H1 (cell line): ENCODE measurements around the gene ATAT1. TPM values are rescaled to one million over a fixed set of nuclear protein-coding genes. Genes with fewer than 3 reads are reported as not detected.

Experiments used
- CTCF ChIA-PET: fragments of 300-600 bp; sonication (Branson Sonifier 250); formaldehyde crosslinking; loops from one replicate; lab custom pipeline; 2021; ENCODE audit not compliant: partially characterized antibody; lab: Charles Lee
- POLR2A ChIA-PET: fragments of 300-600 bp; sonication (Branson Sonifier 250); formaldehyde crosslinking; loops from one replicate; lab custom pipeline; 2021; ENCODE audit warnings: inconsistent platforms; ENCODE audit not compliant: partially characterized antibody; lab: Charles Lee
- DNase-seq, 2 experiments: peaks; one replicate each; pipeline versions ENCODE4 v3.0.0 to v3.0.0-alpha.2; 2010 to 2022; ENCODE audit warnings: low spot score in 2 of 2, low read depth in 1 of 2, mixed read lengths in 1 of 2
- FAIRE-seq: peaks from 2 replicates; lab custom pipeline; 2011; peaks lifted over from hg19 to GRCh38; lab: Jason Lieb, UNC
- H2AFZ ChIP-seq: 2 replicates; pipeline ENCODE4 v1.8.1; 2012; ENCODE audit warnings: low read length, inconsistent platforms
- H2AK5ac ChIP-seq: 2 replicates; pipeline ENCODE4 v1.6.1; 2013; ENCODE audit warnings: low read depth, low read length
- H2BK120ac ChIP-seq: replicated peaks from 2 replicates; pipeline ENCODE3; 2013; ENCODE audit warnings: low read depth, low read length, inconsistent platforms
- H2BK12ac ChIP-seq: 2 replicates; pipeline ENCODE4 v1.6.1; 2013; ENCODE audit warnings: low read depth, low read length
- H2BK15ac ChIP-seq: 2 replicates; pipeline ENCODE4 v1.6.1; 2013; ENCODE audit warnings: low read length
- H2BK20ac ChIP-seq: 2 replicates; pipeline ENCODE4 v1.6.1; 2013; ENCODE audit warnings: low read length
- H2BK5ac ChIP-seq: 2 replicates; pipeline ENCODE4 v1.6.1; 2013; ENCODE audit warnings: low read depth, low read length
- H3K14ac ChIP-seq: 2 replicates; pipeline ENCODE4 v1.6.1; 2013; ENCODE audit warnings: inconsistent platforms; ENCODE audit not compliant: insufficient read length
- H3K18ac ChIP-seq: 2 replicates; pipeline ENCODE4 v1.6.1; 2013; ENCODE audit warnings: low read length; ENCODE audit errors: extremely low read depth
- H3K23ac ChIP-seq: 2 replicates; pipeline ENCODE4 v1.6.1; 2013; ENCODE audit warnings: inconsistent platforms; ENCODE audit not compliant: insufficient read length
- H3K23me2 ChIP-seq: 2 replicates; pipeline ENCODE4 v1.6.1; 2013; ENCODE audit warnings: low read depth, low read length
- H3K27ac ChIP-seq: 2 replicates; pipeline ENCODE4 v1.6.1; 2011; ENCODE audit warnings: low read depth, low read length, inconsistent platforms
- H3K27me3 ChIP-seq, 4 experiments: replicated peaks in 1 of 4; 1 replicate in 1 of 4; 2 replicates in 3 of 4; pipeline versions ENCODE4 v1.6.1 to v1.8.1; 2011 to 2013; ENCODE audit warnings: low read length in 3 of 4, mild to moderate bottlenecking in 3 of 4, inconsistent platforms in 2 of 4, mixed read lengths in 2 of 4, moderate library complexity in 1 of 4; ENCODE audit not compliant: control insufficient read depth in 3 of 4, insufficient read depth in 3 of 4; ENCODE audit errors: extremely low read depth in 1 of 4
- H3K36me3 ChIP-seq, 4 experiments: 2 replicates each; pipeline versions ENCODE4 v1.6.1 to v1.8.1; 2011 to 2013; ENCODE audit warnings: mild to moderate bottlenecking in 4 of 4, low read length in 3 of 4, moderate library complexity in 2 of 4, control low read depth in 1 of 4, inconsistent platforms in 1 of 4; ENCODE audit not compliant: insufficient read depth in 4 of 4, control insufficient read depth in 2 of 4
- H3K4ac ChIP-seq: replicated peaks from 2 replicates; pipeline ENCODE3; 2013; ENCODE audit warnings: low read length, low read depth, mixed read lengths, inconsistent platforms; ENCODE audit not compliant: insufficient read length
- H3K4me1 ChIP-seq, 4 experiments: replicated peaks in 1 of 4; 1 replicate in 1 of 4; 2 replicates in 3 of 4; pipeline versions ENCODE4 v1.6.1 to v1.8.1; 2011 to 2013; ENCODE audit warnings: low read length in 3 of 4, inconsistent platforms in 2 of 4, mixed read lengths in 1 of 4; ENCODE audit not compliant: insufficient read depth in 4 of 4, control insufficient read depth in 3 of 4
- H3K4me2 ChIP-seq, 2 experiments: 2 replicates each; pipeline versions ENCODE4 v1.6.1 to v1.8.1; 2011 to 2013; ENCODE audit warnings: low read depth in 2 of 2, low read length in 2 of 2, control low read depth in 1 of 2, inconsistent platforms in 1 of 2, mild to moderate bottlenecking in 1 of 2; ENCODE audit not compliant: insufficient read depth in 1 of 2
- H3K4me3 ChIP-seq, 4 experiments: fragments of 200-600, 300-600 bp in 1 of 4; sonication (generic), shearing (Covaris generic), sonication (Bioruptor Twin) in 1 of 4; 2 replicates each; pipeline versions ENCODE4 v1.5.1 to v1.8.1; 2011 to 2016; ENCODE audit warnings: low read length in 4 of 4, low read depth in 3 of 4, control low read depth in 2 of 4, inconsistent platforms in 2 of 4, mild to moderate bottlenecking in 2 of 4, mixed read lengths in 1 of 4, moderate library complexity in 1 of 4; ENCODE audit not compliant: insufficient read depth in 2 of 4; ENCODE audit errors: extremely low read depth in 1 of 4
- H3K56ac ChIP-seq: replicated peaks from 2 replicates; pipeline ENCODE3; 2013; ENCODE audit warnings: low read depth, mild to moderate bottlenecking, mixed read lengths, low read length, inconsistent platforms; ENCODE audit not compliant: insufficient read length
- H3K79me1 ChIP-seq: 2 replicates; pipeline ENCODE4 v1.6.1; 2013; ENCODE audit warnings: low read depth, low read length, control low read depth
- H3K79me2 ChIP-seq, 2 experiments: 2 replicates each; pipeline versions ENCODE4 v1.6.1 to v1.8.1; 2012 to 2013; ENCODE audit warnings: low read length in 2 of 2, mild to moderate bottlenecking in 2 of 2, inconsistent platforms in 1 of 2; ENCODE audit not compliant: insufficient read depth in 2 of 2, control insufficient read depth in 1 of 2
- H3K9ac ChIP-seq, 4 experiments: replicated peaks in 1 of 4; 1 replicate in 1 of 4; 2 replicates in 3 of 4; pipeline versions ENCODE4 v1.6.1 to v1.8.1; 2011 to 2013; ENCODE audit warnings: low read depth in 3 of 4, low read length in 3 of 4, control low read depth in 2 of 4, mild to moderate bottlenecking in 2 of 4, moderate library complexity in 2 of 4, inconsistent platforms in 1 of 4; ENCODE audit errors: extremely low read depth in 1 of 4
- H3K9me3 ChIP-seq, 2 experiments: 2 replicates each; pipeline versions ENCODE4 v1.6.1 to v1.8.1; 2012 to 2013; ENCODE audit warnings: mild to moderate bottlenecking in 2 of 2, moderate library complexity in 2 of 2, control low read depth in 1 of 2, inconsistent platforms in 1 of 2, low read depth in 1 of 2, low read length in 1 of 2, mixed read lengths in 1 of 2; ENCODE audit not compliant: insufficient read depth in 2 of 2
- H4K20me1 ChIP-seq, 2 experiments: replicated peaks in 1 of 2; 2 replicates each; pipeline versions ENCODE3 to v1.8.1; 2011 to 2013; ENCODE audit warnings: inconsistent platforms in 2 of 2, low read length in 2 of 2, mild to moderate bottlenecking in 1 of 2; ENCODE audit not compliant: insufficient read depth in 2 of 2, control insufficient read depth in 1 of 2
- H4K5ac ChIP-seq: 2 replicates; pipeline ENCODE4 v1.6.1; 2013; ENCODE audit warnings: low read length, low read depth, mixed read lengths, inconsistent platforms; ENCODE audit not compliant: insufficient read length
- H4K8ac ChIP-seq: 2 replicates; pipeline ENCODE4 v1.8.0; 2013; ENCODE audit warnings: mild to moderate bottlenecking, moderate library complexity, low read length, inconsistent platforms; ENCODE audit not compliant: insufficient read depth; ENCODE audit errors: extremely low read depth
- H4K91ac ChIP-seq: replicated peaks from 2 replicates; pipeline ENCODE3; 2013; ENCODE audit warnings: low read length, mixed read lengths, inconsistent platforms; ENCODE audit not compliant: insufficient read length
- CHD1 ChIP-seq: IDR thresholded peaks from 2 replicates; pipeline ENCODE4 v1.6.1; 2012; ENCODE audit warnings: low read depth, low read length, improper control_type of control experiment
- EGR1 ChIP-seq: IDR thresholded peaks from 2 replicates; pipeline ENCODE4 v1.6.1; 2011; ENCODE audit warnings: low read depth, low read length, borderline replicate concordance
- EZH2 ChIP-seq: fragments of 200-600 bp; sonication (generic); IDR thresholded peaks from 2 replicates; pipeline ENCODE4 v1.7.1; 2012; ENCODE audit warnings: low read depth, mild to moderate bottlenecking, moderate library complexity, low read length, inconsistent platforms; ENCODE audit not compliant: severe bottlenecking
- GABPA ChIP-seq: IDR thresholded peaks from 2 replicates; pipeline ENCODE4 v1.6.1; 2011; ENCODE audit warnings: mild to moderate bottlenecking, low read length, moderate library complexity, borderline replicate concordance; ENCODE audit not compliant: insufficient read depth
- NRF1 ChIP-seq: IDR thresholded peaks from 2 replicates; pipeline ENCODE4 v1.6.1; 2011; ENCODE audit warnings: mild to moderate bottlenecking, low read depth, low read length, improper control_type of control experiment
- POLR2AphosphoS5 ChIP-seq: IDR thresholded peaks from 2 replicates; pipeline ENCODE4 v1.6.1; 2011; ENCODE audit warnings: low read depth, low read length
- RAD21 ChIP-seq, 2 experiments: IDR thresholded peaks in 1 of 2; conservative IDR thresholded peaks in 1 of 2; 2 replicates each; pipeline ENCODE4 v1.6.1; 2011; ENCODE audit warnings: low read depth in 2 of 2, low read length in 2 of 2, improper control_type of control experiment in 1 of 2, inconsistent platforms in 1 of 2, mild to moderate bottlenecking in 1 of 2, moderate library complexity in 1 of 2
- SP4 ChIP-seq: IDR thresholded peaks from 2 replicates; pipeline ENCODE4 v1.6.1; 2012; ENCODE audit warnings: low read length, inconsistent platforms
- TAF1 ChIP-seq: IDR thresholded peaks from 2 replicates; pipeline ENCODE4 v1.6.1; 2011; ENCODE audit warnings: mild to moderate bottlenecking, low read depth, low read length
- TBP ChIP-seq: IDR thresholded peaks from 2 replicates; pipeline ENCODE4 v1.6.1; 2011; ENCODE audit warnings: low read depth, low read length, improper control_type of control experiment
- TEAD4 ChIP-seq: IDR thresholded peaks from 2 replicates; pipeline ENCODE4 v1.6.1; 2012; ENCODE audit warnings: low read depth, low read length, inconsistent platforms, mixed read lengths
- WGBS, 2 experiments: shearing (Covaris generic) in 1 of 2; methylation state at CpG; one replicate each; pipeline versions ENCODE4 v1.1.6 to v1.1.7; 2013 to 2015; ENCODE audit warnings: low lambda C conversion rate in 2 of 2, mixed read lengths in 2 of 2, inconsistent platforms in 1 of 2, low coverage in 1 of 2, missing lambda C conversion rate in 1 of 2; ENCODE audit not compliant: insufficient replicate concordance in 2 of 2, insufficient coverage in 1 of 2, insufficient read length in 1 of 2; ENCODE audit errors: extremely low coverage in 1 of 2, missing lambda C conversion rate in 1 of 2; 5-methylcytosine and 5-hydroxymethylcytosine counted together
- polyA plus RNA-seq, 7 experiments: library from polyadenylated mRNA; depleted of rRNA in 3 of 7; stranded (reverse) in 5 of 7; unstranded in 2 of 7; fragments of >200 nt in 5 of 7; fragments of 200-250 nt in 2 of 7; gene quantifications; 1 replicate in 5 of 7; 2 replicates in 1 of 7; 4 replicates in 1 of 7; pipeline versions ENCODE4 v1.2.1 to v1.2.3, GENCODE V29; 2011 to 2013; ENCODE audit warnings: missing spikeins in 2 of 7, mixed read lengths in 2 of 7
- total RNA-seq: library from RNA; stranded (reverse); fragmentation: NEBNext Ultra II Directional; extraction: Animal tissue kit (Norgen Biotek cat#: 25700); gene quantifications from 2 replicates; pipeline ENCODE4 v1.2.1, GENCODE V29; 2021

ATAT1 gene
- total and polyA plus RNA-seq, 2 of the 8 experiments (the other 6 are each of a cell fraction or from before 2014, with no cell fraction given): 14.4 to 14.6 TPM

DNA sequence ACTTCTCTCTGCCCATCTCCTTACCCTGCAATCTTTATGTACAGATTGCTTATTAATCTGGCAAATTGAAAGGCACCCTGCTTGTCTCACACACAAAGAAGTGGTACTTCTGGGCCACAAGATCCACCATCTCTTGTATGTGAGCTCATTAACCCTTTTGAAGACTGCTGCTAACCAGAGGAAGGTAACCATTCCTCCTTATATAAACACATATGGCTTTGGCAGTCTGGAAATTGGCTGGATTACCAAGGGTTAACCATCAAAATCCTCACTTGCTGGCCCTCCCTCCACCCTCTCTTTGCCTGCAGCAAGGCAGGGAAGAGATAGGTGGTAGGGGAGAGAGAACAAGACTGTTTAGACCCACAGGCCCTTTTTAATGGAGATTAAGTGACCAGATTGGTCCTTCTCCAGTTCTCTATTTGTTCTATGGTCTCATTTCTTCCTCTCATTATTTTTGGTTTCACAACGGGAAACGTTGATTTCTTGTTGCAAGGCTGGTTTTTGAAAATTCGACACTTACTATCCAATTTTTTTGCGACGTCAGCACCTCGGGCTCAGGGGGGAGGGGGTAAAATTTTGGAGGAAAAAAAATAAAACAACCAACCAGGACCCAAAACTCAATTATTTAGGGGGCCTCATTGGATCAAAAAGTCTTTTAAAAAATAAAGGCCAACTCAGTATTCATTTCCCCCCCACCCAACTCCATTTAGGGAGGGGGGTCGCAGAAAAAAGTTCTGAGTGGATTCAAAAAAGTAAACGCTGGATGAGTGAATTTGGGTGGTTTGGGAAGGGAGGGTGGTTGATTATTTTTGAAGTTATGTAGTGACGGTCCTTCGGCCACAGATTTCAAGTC lies 10.5 kb upstream of the ATAT1 start:
- no peak for FAIRE-seq
- H2BK15ac ChIP-seq: no peak overlapping the region
- H2AK5ac ChIP-seq: peak overlapping the region; percentile 89; the same call in 1 of the 2 replicates
- H2BK120ac ChIP-seq: no peak overlapping the region
- H3K9ac ChIP-seq: peak overlapping the region; percentile 99 to 100 (median 100)
- H3K9me3 ChIP-seq: no peaks in the 10 kb centered on the region
- H3K18ac ChIP-seq: peak overlapping the region; percentile 36; the same call in 1 of the 2 replicates
- 3 to 100% methylated on average over 1 to 10 of the region's 10 CpGs for WGBS, 2 experiments
- H3K27ac ChIP-seq: peak overlapping the region; percentile 98
- POLR2A ChIA-PET: interaction anchor here (0.7 to 4.8 kb wide), 36 partner anchors 8 to 515 kb away, joined by 3 to 443 read pairs (median 6); partner anchors contain the start of genes ABCF1, ATAT1, C6orf136 and DHX16
- peaks cover 0 to 6% (median 4%) of the 10 kb centered on the region in 4 experiments; a peak in 4 of 7 replicates for H3K4me1 ChIP-seq
- no peak overlapping the region for H2AFZ ChIP-seq
- peak overlapping the region; percentile 71; the same call in 1 of the 2 replicates for H2BK12ac ChIP-seq
- peaks cover 6 to 41% (median 17%) of the 10 kb centered on the region in 4 experiments for H3K36me3 ChIP-seq
- peak overlapping the region; percentile 86 for H4K5ac ChIP-seq
- no peak overlapping the region for H3K23ac ChIP-seq
- no peak overlapping the region for H3K14ac ChIP-seq
- H3K56ac ChIP-seq: peak overlapping the region; percentile 57
- peaks cover 14% of the 10 kb centered on the region for H3K23me2 ChIP-seq
- H2BK5ac ChIP-seq: peak overlapping the region; percentile 89
- peaks cover 1 to 4% of the 10 kb centered on the region in 2 experiments for H4K20me1 ChIP-seq
- H3K4me3 ChIP-seq: peak overlapping the region; percentile 90 to 97 (median 96)
- peak overlapping the region; percentile 96 to 98 for H3K4me2 ChIP-seq
- CTCF ChIA-PET: interaction anchor here (1.7 kb wide), 1 partner anchor 15 kb away, joined by 4 read pairs; no protein-coding TSS in a partner anchor
- H3K79me1 ChIP-seq: peaks cover 7% of the 10 kb centered on the region; the same call in 1 of the 2 replicates
- peak overlapping the region; percentile 97; the same call in 1 of the 2 replicates for H4K8ac ChIP-seq
- H3K4ac ChIP-seq: peak overlapping the region; percentile 70
- H4K91ac ChIP-seq: peak overlapping the region; percentile 38
- no peaks in the 10 kb centered on the region for H3K27me3 ChIP-seq
- H2BK20ac ChIP-seq: no peak overlapping the region
- peaks cover 4 to 63% of the 10 kb centered on the region in 2 experiments; a peak in 3 of 4 replicates for H3K79me2 ChIP-seq
- no peak for DNase-seq
- TF ChIP-seq TAF1: peak; percentile 53; the same call in 1 of the 2 replicates
- TF ChIP-seq NRF1: no peak
- TF ChIP-seq CHD1: peak; percentile 63
- TF ChIP-seq EZH2: no peak
- TF ChIP-seq SP4: no peak; the same call in 1 of the 2 replicates
- no peak for TF ChIP-seq TEAD4
- TF ChIP-seq TBP: peak; percentile 43; the same call in 1 of the 2 replicates
- peak; percentile 94 for TF ChIP-seq POLR2AphosphoS5
- no peak for TF ChIP-seq RAD21 (IDR thresholded peaks at IDR 0.05 in 1 of 2, conservative IDR thresholded peaks at IDR 0.05 in 1 of 2; ENCODE audit: low read depth in 2 of 2, low read length in 2 of 2)
- TF ChIP-seq EGR1: no peak
- no peak for TF ChIP-seq GABPA
